LNCAP (cell line): ENCODE results near the gene MLXIP.

Source experiments
- CTCF ChIP-seq: fragments of 450-650 bp; IDR thresholded peaks from 2 replicates; pipeline ENCODE4 v1.5.1; 2017; ENCODE audit warnings: mild to moderate bottlenecking

Gene MLXIP

GRCh38 chr12:122079532-122080081 is 1.1 kb downstream of the MLXIP start:
- no peak for TF ChIP-seq CTCF

- no peak for TF ChIP-seq CTCF
Measured at GRCh38 chr12:122080149-122081082, 1.9 kb downstream of the MLXIP start.

- TF ChIP-seq CTCF, result no peak
Measured at GRCh38 chr12:122081083-122081696, 2.6 kb downstream of the MLXIP start.

- no peak for TF ChIP-seq CTCF
Measured at GRCh38 chr12:122081697-122082221, 3.2 kb downstream of the MLXIP start.

- no peak for TF ChIP-seq CTCF
Measured at GRCh38 chr12:122082621-122083356, 4.2 kb downstream of the MLXIP start.

- TF ChIP-seq CTCF, result no peak
Measured at GRCh38 chr12:122084857-122085405, 6.4 kb downstream of the MLXIP start.

- no peak for TF ChIP-seq CTCF
Measured at GRCh38 chr12:122085591-122085990, 7.0 kb downstream of the MLXIP start.
